HCT116 (cell line): ENCODE data around the gene CLDN2. TPM values are rescaled to one million over a fixed set of nuclear protein-coding genes. Genes with fewer than 3 reads are reported as not detected.

ENCODE experiments used
- ATAC-seq: fragments of 200-7000 bp; cut with Tn5 transposase; 2 replicates; pipeline ENCODE4 v1.9.1; 2020; ENCODE audit warnings: mild to moderate bottlenecking, moderate library complexity
- BruUV-seq: library from RNA; stranded (reverse); fragments of 400-500 nt; replicated peaks from 2 replicates; lab custom pipeline; 2021; lab: Mats Ljungman, UMichigan
- CTCF ChIA-PET: fragments of 300-600 bp; sonication (Branson Sonifier 250); formaldehyde crosslinking; loops from one replicate; lab custom pipeline; 2021; ENCODE audit warnings: antibody characterized with exemption; lab: Charles Lee
- POLR2A ChIA-PET: fragments of 300-600, 350-600 bp; sonication (Branson Sonifier 250); formaldehyde crosslinking; loops from one replicate; lab custom pipeline; 2021; ENCODE audit warnings: antibody characterized with exemption; lab: Charles Lee
- RAD21 ChIA-PET, 2 experiments: fragments of 300-600 bp; sonication (Branson Sonifier 250); formaldehyde crosslinking; loops; one replicate each; lab custom pipeline; 2023; ENCODE audit warnings: low total read pairs in 2 of 2; ENCODE audit not compliant: uncharacterized antibody in 2 of 2, unreplicated experiment in 2 of 2, low non-redundant PET in 1 of 2; lab: Charles Lee
- DNase-seq: peaks from one replicate; pipeline ENCODE4 v3.0.0-alpha.2; 2010; ENCODE audit warnings: low read depth, low spot score
- H2AFZ ChIP-seq: fragments of 200-600 bp; shearing (Covaris generic), sonication (generic); 2 replicates; pipeline ENCODE4 v1.6.1; 2017; ENCODE audit warnings: low read depth, mixed run types, mixed read lengths, antibody characterized with exemption, low read length; ENCODE audit not compliant: poor library complexity, severe bottlenecking
- H3K27ac ChIP-seq: 2 replicates; pipeline ENCODE4 v1.5.1; 2012; ENCODE audit warnings: low read depth, low read length
- H3K27me3 ChIP-seq: fragments of 200-600 bp; sonication (generic); 2 replicates; pipeline ENCODE4 v1.6.1; 2016; ENCODE audit warnings: mixed run types, low read length, mixed read lengths; ENCODE audit not compliant: insufficient read depth
- H3K36me3 ChIP-seq, 2 experiments: fragments of 200-500 bp in 1 of 2; fragments of 200-600 bp in 1 of 2; sonication (Bioruptor generic) in 1 of 2; sonication (generic) in 1 of 2; 2 replicates each; pipeline versions ENCODE4 v1.5.1 to v1.6.1; 2014 to 2016; ENCODE audit warnings: low read length in 2 of 2, inconsistent platforms in 1 of 2, mixed read lengths in 1 of 2, mixed run types in 1 of 2; ENCODE audit not compliant: insufficient read depth in 2 of 2, control insufficient read depth in 1 of 2
- H3K4me1 ChIP-seq, 2 experiments: fragments of 200-600 bp in 1 of 2; sonication (generic) in 1 of 2; 2 replicates each; pipeline versions ENCODE4 v1.5.1 to v1.6.1; 2012 to 2017; ENCODE audit warnings: low read length in 2 of 2, inconsistent platforms in 1 of 2, mild to moderate bottlenecking in 1 of 2, mixed read lengths in 1 of 2, mixed run types in 1 of 2, moderate library complexity in 1 of 2; ENCODE audit not compliant: insufficient read depth in 2 of 2, control insufficient read depth in 1 of 2
- H3K4me2 ChIP-seq: fragments of 200-600 bp; sonication (generic); 2 replicates; pipeline ENCODE4 v1.6.1; 2017; ENCODE audit warnings: mixed run types, low read length, mixed read lengths
- H3K4me3 ChIP-seq, 2 experiments: fragments of 200-600 bp in 1 of 2; sonication (generic) in 1 of 2; replicated peaks in 1 of 2; 2 replicates each; pipeline ENCODE4 v1.5.1; 2011 to 2016; ENCODE audit warnings: low read length in 2 of 2, control low read depth in 1 of 2, low read depth in 1 of 2, mild to moderate bottlenecking in 1 of 2, mixed read lengths in 1 of 2, mixed run types in 1 of 2
- H3K79me2 ChIP-seq: fragments of 200-600 bp; sonication (generic); 2 replicates; pipeline ENCODE4 v1.6.1; 2017; ENCODE audit warnings: mild to moderate bottlenecking, mixed run types, low read length, moderate library complexity, mixed read lengths; ENCODE audit not compliant: insufficient read depth
- H3K9ac ChIP-seq: fragments of 200-600 bp; sonication (generic); 2 replicates; pipeline ENCODE4 v1.6.1; 2016; ENCODE audit warnings: low read length, mixed read lengths
- H3K9me2 ChIP-seq: fragments of 200-600 bp; sonication (generic), shearing (Covaris generic); 2 replicates; pipeline ENCODE4 v1.6.1; 2017; ENCODE audit warnings: mixed run types, mild to moderate bottlenecking, moderate library complexity; ENCODE audit not compliant: insufficient read depth
- H3K9me3 ChIP-seq, 2 experiments: fragments of 200-500 bp in 1 of 2; fragments of 200-600 bp in 1 of 2; sonication (Bioruptor generic) in 1 of 2; sonication (generic) in 1 of 2; 2 replicates each; pipeline ENCODE4 v1.6.1; 2014 to 2017; ENCODE audit warnings: low read length in 2 of 2, mixed read lengths in 2 of 2, inconsistent platforms in 1 of 2, low read depth in 1 of 2, mild to moderate bottlenecking in 1 of 2, mixed run types in 1 of 2, moderate library complexity in 1 of 2; ENCODE audit not compliant: control insufficient read depth in 1 of 2, insufficient read depth in 1 of 2
- H4K20me1 ChIP-seq: fragments of 200-600 bp; sonication (generic), shearing (Covaris generic); 2 replicates; pipeline ENCODE4 v1.6.1; 2017; ENCODE audit warnings: mixed run types, mild to moderate bottlenecking, moderate library complexity; ENCODE audit not compliant: insufficient read depth
- EGR1 ChIP-seq: IDR thresholded peaks from 2 replicates; pipeline ENCODE4 v1.6.1; 2012; ENCODE audit warnings: low read depth
- ELF1 ChIP-seq: IDR thresholded peaks from 2 replicates; pipeline ENCODE4 v1.6.1; 2012; ENCODE audit warnings: low read depth, borderline replicate concordance
- EZH2phosphoT487 ChIP-seq: fragments of 200-600 bp; IDR thresholded peaks from 2 replicates; pipeline ENCODE4 v1.6.1; 2018; ENCODE audit warnings: antibody characterized with exemption, borderline replicate concordance
- POLR2AphosphoS5 ChIP-seq: IDR thresholded peaks from 2 replicates; pipeline ENCODE4 v1.6.1; 2011; ENCODE audit warnings: mild to moderate bottlenecking, low read depth, low read length, moderate library complexity
- RAD21 ChIP-seq: IDR thresholded peaks from 2 replicates; pipeline ENCODE4 v1.6.1; 2012; ENCODE audit warnings: low read depth, mild to moderate bottlenecking
- SIN3A ChIP-seq: IDR thresholded peaks from 2 replicates; pipeline ENCODE4 v1.6.1; 2012; ENCODE audit warnings: low read depth
- SRF ChIP-seq: IDR thresholded peaks from 2 replicates; pipeline ENCODE4 v1.6.1; 2012; ENCODE audit warnings: low read depth
- TCF7L2 ChIP-seq: IDR thresholded peaks from 2 replicates; pipeline ENCODE4 v1.7.0; 2011; ENCODE audit warnings: borderline replicate concordance, inconsistent platforms; ENCODE audit not compliant: insufficient read depth, insufficient read length; ENCODE audit errors: extremely low read depth
- YY1 ChIP-seq: IDR thresholded peaks from 2 replicates; pipeline ENCODE4 v1.6.1; 2011; ENCODE audit warnings: low read length, low read depth, moderate library complexity, mild to moderate bottlenecking; ENCODE audit not compliant: insufficient replicate concordance; ENCODE audit errors: extremely low read depth
- ZFX ChIP-seq: fragments of 450-650 bp; IDR thresholded peaks from 2 replicates; pipeline ENCODE4 v1.6.1; 2017
- ZNF274 ChIP-seq: fragments of 200-500 bp; sonication (Bioruptor generic); IDR thresholded peaks from 2 replicates; pipeline ENCODE4 v1.6.1; 2014; ENCODE audit warnings: mild to moderate bottlenecking, low read depth, low read length, inconsistent platforms
- intact Hi-C: fragments of 100-400 bp; cut with micrococcal nuclease; formaldehyde crosslinking; loops from 2 replicates; pipeline ENCODE4 v1.10.0; 2022
- total RNA-seq: library from RNA; stranded (reverse); gene quantifications from one replicate; pipeline ENCODE4 v1.2.1, GENCODE V29; 2021; ENCODE audit not compliant: unreplicated experiment
- TF ChIP-seq, protein P1 (sequence below): IDR thresholded peaks from 2 replicates; pipeline ENCODE4 v1.6.1; 2012
- TF ChIP-seq, protein P2 (sequence below): IDR thresholded peaks from 2 replicates; pipeline ENCODE4 v1.6.1; 2011; ENCODE audit warnings: mild to moderate bottlenecking, low read length, moderate library complexity; ENCODE audit not compliant: insufficient replicate concordance; ENCODE audit errors: extremely low read depth
- TF ChIP-seq, protein P3 (sequence below), 3 experiments: fragments of 200-600 bp in 1 of 3; sonication (generic) in 1 of 3; IDR thresholded peaks in 2 of 3; conservative IDR thresholded peaks in 1 of 3; 2 replicates each; pipeline ENCODE4 v1.5.1; 2012 to 2017; ENCODE audit warnings: low read depth in 2 of 3, low read length in 2 of 3, antibody characterized with exemption in 1 of 3, borderline replicate concordance in 1 of 3, control low read depth in 1 of 3, mild to moderate bottlenecking in 1 of 3, mixed read lengths in 1 of 3, mixed run types in 1 of 3, moderate library complexity in 1 of 3; ENCODE audit not compliant: insufficient read depth in 1 of 3

CLDN2 gene
- total RNA-seq, 1 experiment from 2014 or later = 0.10 TPM

DNA sequence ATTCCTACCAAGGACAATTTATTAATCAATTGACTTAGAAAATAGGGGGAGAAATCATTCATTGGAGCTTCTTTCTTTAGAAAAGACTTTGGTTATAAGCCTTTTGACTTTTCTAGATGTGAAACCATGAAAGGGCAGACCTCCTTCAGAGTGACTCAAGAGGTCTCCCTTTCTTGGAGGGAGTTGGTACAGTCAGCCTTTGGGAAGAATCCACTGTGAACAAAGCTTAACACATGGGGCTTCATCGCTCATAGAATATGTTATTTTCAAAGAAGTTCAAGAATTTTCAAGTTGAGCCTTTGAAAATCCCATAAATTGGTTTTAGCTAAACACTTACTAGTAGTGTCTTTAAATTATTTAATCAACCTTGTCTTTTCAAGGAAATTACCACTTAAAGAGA lies 45.1 kb upstream of the CLDN2 start:
- TF ChIP-seq, protein P1, sequence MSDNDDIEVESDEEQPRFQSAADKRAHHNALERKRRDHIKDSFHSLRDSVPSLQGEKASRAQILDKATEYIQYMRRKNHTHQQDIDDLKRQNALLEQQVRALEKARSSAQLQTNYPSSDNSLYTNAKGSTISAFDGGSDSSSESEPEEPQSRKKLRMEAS = no peak
- no peak for TF ChIP-seq ZNF274
- no peak for TF ChIP-seq SRF
- no peak for TF ChIP-seq EZH2phosphoT487
- no peak for TF ChIP-seq ZFX
- no peak for TF ChIP-seq EGR1
- no peak for TF ChIP-seq YY1
- no peak for TF ChIP-seq TCF7L2
- Histone ChIP-seq H3K27me3 (no peaks in the 10 kb centered on the region), H3K4me2 (no peak overlapping the region), H3K9me2 (no peaks in the 10 kb centered on the region), H3K4me1 (no peaks in the 10 kb centered on the region), H3K79me2 (no peaks in the 10 kb centered on the region), H3K36me3 (no peaks in the 10 kb centered on the region), H3K4me3 (no peak overlapping the region), H4K20me1 (no peaks in the 10 kb centered on the region), H3K27ac (no peak overlapping the region), H2AFZ (no peak overlapping the region), H3K9ac (no peak overlapping the region), H3K9me3 (no peaks in the 10 kb centered on the region)
- ChIA-PET CTCF (interaction anchor here (2.6 kb wide), 1 partner anchor 85 kb away, joined by 14 read pairs; no protein-coding TSS in a partner anchor), RAD21 (interaction anchor here in 1 of 2 experiments (1.2 kb wide), 1 partner anchor 85 kb away, joined by 3 read pairs; no protein-coding TSS in a partner anchor), POLR2A (no interaction called here)
- no peak for DNase-seq
- intact Hi-C loops = no loop called here
- ATAC-seq = no peak
- BruUV-seq = no TSS peak

DNA sequence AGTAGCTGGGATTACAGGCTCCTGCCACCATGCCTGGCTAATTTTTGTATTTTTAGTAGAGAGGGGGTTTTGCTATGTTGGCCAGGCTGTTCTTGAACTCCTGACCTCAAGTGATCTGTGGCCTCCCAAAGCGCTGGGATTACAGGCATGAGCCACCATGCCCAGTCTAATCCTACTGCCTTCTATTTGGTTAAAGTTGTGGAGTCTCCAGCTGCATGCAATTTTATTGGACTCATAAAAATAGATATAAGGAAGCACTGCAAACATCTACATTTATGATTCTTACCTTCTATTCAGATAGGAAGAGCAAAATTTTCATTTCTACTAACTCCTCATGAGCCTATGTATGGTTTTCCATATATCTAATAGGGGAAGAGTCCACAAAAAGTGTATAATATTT lies 30.7 kb upstream of the CLDN2 start:
- Histone ChIP-seq H3K27ac (no peak overlapping the region), H3K9me3 (no peaks in the 10 kb centered on the region), H2AFZ (no peak overlapping the region), H3K9me2 (no peaks in the 10 kb centered on the region), H3K27me3 (no peaks in the 10 kb centered on the region), H3K79me2 (no peaks in the 10 kb centered on the region), H3K36me3 (no peaks in the 10 kb centered on the region), H3K9ac (no peak overlapping the region), H4K20me1 (no peaks in the 10 kb centered on the region), H3K4me2 (no peak overlapping the region), H3K4me1 (peaks cover under 1 to 5% of the 10 kb centered on the region in 2 experiments), H3K4me3 (no peak overlapping the region)
- ATAC-seq = no peak
- ChIA-PET POLR2A (no interaction called here), CTCF (no interaction called here), RAD21 (no interaction called here)
- no TSS peak for BruUV-seq
- intact Hi-C loops = no loop called here
- DNase-seq = no peak
- TF ChIP-seq RAD21 (no peak), ELF1 (no peak), POLR2AphosphoS5 (no peak), ZNF274 (no peak), SIN3A (no peak), EZH2phosphoT487 (no peak)
- TF ChIP-seq, protein P2, sequence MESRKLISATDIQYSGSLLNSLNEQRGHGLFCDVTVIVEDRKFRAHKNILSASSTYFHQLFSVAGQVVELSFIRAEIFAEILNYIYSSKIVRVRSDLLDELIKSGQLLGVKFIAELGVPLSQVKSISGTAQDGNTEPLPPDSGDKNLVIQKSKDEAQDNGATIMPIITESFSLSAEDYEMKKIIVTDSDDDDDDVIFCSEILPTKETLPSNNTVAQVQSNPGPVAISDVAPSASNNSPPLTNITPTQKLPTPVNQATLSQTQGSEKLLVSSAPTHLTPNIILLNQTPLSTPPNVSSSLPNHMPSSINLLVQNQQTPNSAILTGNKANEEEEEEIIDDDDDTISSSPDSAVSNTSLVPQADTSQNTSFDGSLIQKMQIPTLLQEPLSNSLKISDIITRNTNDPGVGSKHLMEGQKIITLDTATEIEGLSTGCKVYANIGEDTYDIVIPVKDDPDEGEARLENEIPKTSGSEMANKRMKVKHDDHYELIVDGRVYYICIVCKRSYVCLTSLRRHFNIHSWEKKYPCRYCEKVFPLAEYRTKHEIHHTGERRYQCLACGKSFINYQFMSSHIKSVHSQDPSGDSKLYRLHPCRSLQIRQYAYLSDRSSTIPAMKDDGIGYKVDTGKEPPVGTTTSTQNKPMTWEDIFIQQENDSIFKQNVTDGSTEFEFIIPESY = no peak
- TF ChIP-seq, protein P3, sequence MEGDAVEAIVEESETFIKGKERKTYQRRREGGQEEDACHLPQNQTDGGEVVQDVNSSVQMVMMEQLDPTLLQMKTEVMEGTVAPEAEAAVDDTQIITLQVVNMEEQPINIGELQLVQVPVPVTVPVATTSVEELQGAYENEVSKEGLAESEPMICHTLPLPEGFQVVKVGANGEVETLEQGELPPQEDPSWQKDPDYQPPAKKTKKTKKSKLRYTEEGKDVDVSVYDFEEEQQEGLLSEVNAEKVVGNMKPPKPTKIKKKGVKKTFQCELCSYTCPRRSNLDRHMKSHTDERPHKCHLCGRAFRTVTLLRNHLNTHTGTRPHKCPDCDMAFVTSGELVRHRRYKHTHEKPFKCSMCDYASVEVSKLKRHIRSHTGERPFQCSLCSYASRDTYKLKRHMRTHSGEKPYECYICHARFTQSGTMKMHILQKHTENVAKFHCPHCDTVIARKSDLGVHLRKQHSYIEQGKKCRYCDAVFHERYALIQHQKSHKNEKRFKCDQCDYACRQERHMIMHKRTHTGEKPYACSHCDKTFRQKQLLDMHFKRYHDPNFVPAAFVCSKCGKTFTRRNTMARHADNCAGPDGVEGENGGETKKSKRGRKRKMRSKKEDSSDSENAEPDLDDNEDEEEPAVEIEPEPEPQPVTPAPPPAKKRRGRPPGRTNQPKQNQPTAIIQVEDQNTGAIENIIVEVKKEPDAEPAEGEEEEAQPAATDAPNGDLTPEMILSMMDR (IDR thresholded peaks at IDR 0.05 in 2 of 3, conservative IDR thresholded peaks at IDR 0.05 in 1 of 3; ENCODE audit: borderline replicate concordance in 1 of 3, insufficient read depth in 1 of 3, low read depth in 2 of 3, low read length in 2 of 3) = no peak
- TF ChIP-seq, protein P1 = no peak
